ENCODE results near the gene MRTFB.
"Not testable (repeated sequence)": the region's sequence is repeated elsewhere in the genome, so short reads cannot be mapped to it uniquely, and the experiment has no call there.

The MRTFB gene

GRCh38 chr16:14109077-14109775, 38.1 kb downstream of the MRTFB start:
- DNase-seq, result no peak

- DNase-seq, result no peak
Measured at GRCh38 chr16:14109782-14110727, 38.9 kb downstream of the MRTFB start.

GRCh38 chr16:14110728-14111251, 39.7 kb downstream of the MRTFB start:
- no peak for DNase-seq

GRCh38 chr16:14111713-14112538, 40.8 kb downstream of the MRTFB start:
- peak; percentile 15 for DNase-seq

GRCh38 chr16:14112539-14112856, 41.4 kb downstream of the MRTFB start:
- DNase-seq, result no peak

- no peak for DNase-seq
Measured at GRCh38 chr16:14113344-14113743, 42.2 kb downstream of the MRTFB start.

GRCh38 chr16:14117051-14117450, 45.9 kb downstream of the MRTFB start:
- no peak for DNase-seq

- DNase-seq, result no peak
Measured at GRCh38 chr16:14119799-14120198, 48.7 kb downstream of the MRTFB start.

GRCh38 chr16:14120335-14120734, 49.2 kb downstream of the MRTFB start:
- no peak for DNase-seq

- DNase-seq, result no peak
Measured at GRCh38 chr16:14121142-14121541, 50.0 kb downstream of the MRTFB start.

GRCh38 chr16:14121872-14122271, 50.8 kb downstream of the MRTFB start:
- DNase-seq, result no peak

- DNase-seq, result not testable (repeated sequence)
Measured at GRCh38 chr16:14122430-14122829, 51.3 kb downstream of the MRTFB start.

- DNase-seq, result no peak
Measured at GRCh38 chr16:14125000-14125681, 54.0 kb downstream of the MRTFB start.

GRCh38 chr16:14125708-14126107, 54.6 kb downstream of the MRTFB start:
- DNase-seq, result no peak

- DNase-seq, result no peak
Measured at GRCh38 chr16:14128097-14128496, 57.0 kb downstream of the MRTFB start.

- DNase-seq, result no peak
Measured at GRCh38 chr16:14129502-14129901, 58.4 kb downstream of the MRTFB start.

- no peak for DNase-seq
Measured at GRCh38 chr16:14131774-14132695, 60.9 kb downstream of the MRTFB start.

- no peak for DNase-seq
Measured at GRCh38 chr16:14132696-14133048, 61.6 kb downstream of the MRTFB start.

- DNase-seq, result no peak
Measured at GRCh38 chr16:14133907-14134306, 62.8 kb downstream of the MRTFB start.

GRCh38 chr16:14135704-14136103, 64.6 kb downstream of the MRTFB start:
- DNase-seq, result no peak

GRCh38 chr16:14139872-14140271, 68.8 kb downstream of the MRTFB start:
- no peak for DNase-seq
